NCI-H2107 treated with DMSO at 0.1 percent for 48 hours (cell line): ENCODE measurements around the gene CCNI2.
"Not testable (repeated sequence)": the region's sequence is repeated elsewhere in the genome, so short reads cannot be mapped to it uniquely, and the experiment has no call there.

ENCODE experiments used
- DNase-seq: peaks from one replicate; lab custom pipeline; 2025; ENCODE audit not compliant: unreplicated experiment; lab: John Stamatoyannopoulos, UW

The CCNI2 gene

DNA sequence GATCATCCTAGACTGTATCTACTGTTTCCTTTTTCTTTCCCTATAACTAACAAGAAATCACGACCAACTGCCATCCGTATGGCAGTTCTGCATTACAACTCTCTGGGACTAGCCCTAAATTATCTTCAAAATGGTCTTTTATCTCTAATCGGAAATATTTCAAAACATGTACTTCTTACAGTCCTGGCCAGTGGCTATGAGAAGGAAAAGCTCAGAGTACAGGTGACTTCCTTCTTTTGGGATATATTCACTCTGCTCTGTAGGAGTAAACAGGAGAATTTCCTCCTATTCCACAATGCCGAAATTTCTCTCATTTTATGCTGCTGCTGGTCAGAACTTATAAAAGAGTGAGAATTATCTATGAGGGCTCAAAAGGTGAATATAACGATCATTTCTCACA lies 31.6 kb downstream of the CCNI2 start:
- no peak for DNase-seq

DNA sequence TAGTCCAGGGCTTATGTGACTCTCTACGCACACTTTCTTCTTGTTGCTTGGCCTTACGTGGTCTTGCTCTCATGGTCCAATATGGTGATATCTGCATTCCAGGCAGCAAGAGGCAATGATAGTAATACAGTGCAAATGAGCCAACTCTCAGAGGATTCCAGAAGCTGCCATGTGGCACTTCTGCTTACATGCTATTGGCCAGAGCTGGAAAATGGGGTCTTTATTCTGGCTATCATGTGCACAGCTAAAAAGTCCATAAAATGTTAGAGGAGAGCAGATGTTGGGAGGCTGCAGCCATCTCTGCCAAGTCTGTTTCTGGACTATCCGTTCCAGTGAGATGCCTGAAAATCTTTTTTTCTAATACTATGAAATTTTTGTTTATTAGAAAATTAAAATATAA lies 32.7 kb downstream of the CCNI2 start:
- DNase-seq = no peak

DNA sequence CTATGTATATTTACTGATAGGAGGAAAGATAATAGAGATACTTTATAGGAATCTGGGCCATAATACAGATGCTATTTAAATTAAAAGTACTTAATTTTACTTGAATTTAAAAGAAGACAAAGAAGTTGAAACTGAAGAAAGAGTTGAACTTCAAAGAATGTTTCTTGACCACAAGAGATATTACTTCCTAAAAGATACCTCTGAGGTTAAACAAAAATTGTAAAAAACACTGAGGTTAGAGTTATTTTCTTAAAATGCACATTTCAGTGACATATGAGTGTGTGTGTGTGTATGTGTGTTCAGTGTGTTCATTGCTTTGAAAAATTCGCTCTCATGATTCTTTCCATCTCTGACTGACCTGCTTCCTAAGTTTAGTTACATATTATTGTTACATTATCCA lies 33.4 kb downstream of the CCNI2 start:
- no peak for DNase-seq

DNA sequence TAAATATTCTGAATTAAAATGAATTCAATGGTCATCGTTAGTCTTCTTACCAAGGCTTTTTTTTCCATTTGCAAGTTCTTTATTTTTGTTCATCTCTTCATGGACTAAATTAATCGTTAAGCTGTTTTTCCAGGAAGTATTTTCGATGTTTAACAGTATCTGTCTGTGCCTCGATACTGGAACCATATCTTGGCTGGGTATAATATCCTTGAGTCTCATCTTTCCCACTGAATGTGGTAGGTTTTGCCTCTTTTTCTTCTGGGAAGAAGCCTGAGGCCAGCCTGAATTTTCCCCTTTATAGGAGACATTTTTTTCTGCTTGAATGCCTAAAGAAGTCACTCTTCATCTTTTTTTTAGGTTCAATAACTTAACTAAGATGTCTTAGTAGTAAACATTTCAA lies 33.8 kb downstream of the CCNI2 start:
- DNase-seq = no peak

DNA sequence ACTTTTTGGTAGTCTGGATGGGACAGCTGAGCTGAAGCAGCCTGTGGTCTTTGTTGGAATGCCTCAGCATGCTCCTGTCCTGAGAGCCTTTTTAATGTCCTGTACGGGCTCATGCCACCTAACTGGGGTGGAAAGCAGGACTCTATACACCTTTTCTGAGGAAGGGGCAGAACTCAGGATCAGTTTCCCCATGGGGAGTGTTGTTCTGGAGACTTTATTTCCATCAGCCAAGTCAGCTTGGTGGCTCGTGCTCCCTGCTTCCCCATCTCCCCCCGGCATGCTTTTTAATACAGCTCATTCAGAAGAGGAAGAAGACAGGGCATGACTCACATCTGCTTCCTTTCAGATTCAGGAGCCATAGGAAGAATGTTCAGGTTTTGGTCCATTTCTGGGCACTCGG lies 34.9 kb downstream of the CCNI2 start:
- DNase-seq = no peak

DNA sequence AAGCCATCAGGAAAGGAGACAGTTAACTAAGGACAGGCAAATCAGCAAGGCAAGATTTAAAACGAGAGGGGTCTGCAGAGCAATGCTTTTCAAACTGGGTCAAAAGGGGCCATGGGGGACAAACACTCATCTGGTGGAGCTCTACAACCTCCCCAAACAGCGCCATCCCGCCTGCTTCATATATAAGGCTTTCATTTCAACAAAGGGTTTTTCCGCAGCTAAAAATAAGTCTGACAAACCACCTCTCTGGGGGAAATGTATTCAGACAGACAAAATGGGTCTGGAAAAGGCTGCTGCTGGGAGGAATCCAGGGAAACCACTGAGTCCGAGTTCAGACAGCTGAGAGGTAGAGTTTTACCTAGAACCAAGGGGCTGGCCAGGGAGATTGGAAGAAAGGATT lies 38.1 kb downstream of the CCNI2 start:
- no peak for DNase-seq

DNA sequence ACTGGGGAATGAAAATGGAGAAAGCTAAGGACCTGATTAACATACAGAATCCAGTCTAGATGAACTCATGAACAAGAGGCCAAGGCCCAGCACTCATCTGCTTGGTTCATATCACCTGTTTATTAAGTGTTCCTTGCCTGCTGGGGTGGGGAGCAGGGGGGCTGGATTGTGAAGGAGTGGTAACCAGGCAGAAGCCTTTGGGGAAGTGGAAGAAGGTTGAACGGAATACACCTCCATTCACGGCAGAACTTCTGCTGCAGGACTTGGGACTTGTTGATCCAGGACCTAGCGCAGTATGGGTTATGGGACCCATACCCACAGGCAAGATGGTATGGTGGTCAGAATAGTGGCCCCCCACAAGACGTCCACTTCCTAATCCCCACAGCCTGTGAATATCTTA lies 38.6 kb downstream of the CCNI2 start:
- no peak for DNase-seq

DNA sequence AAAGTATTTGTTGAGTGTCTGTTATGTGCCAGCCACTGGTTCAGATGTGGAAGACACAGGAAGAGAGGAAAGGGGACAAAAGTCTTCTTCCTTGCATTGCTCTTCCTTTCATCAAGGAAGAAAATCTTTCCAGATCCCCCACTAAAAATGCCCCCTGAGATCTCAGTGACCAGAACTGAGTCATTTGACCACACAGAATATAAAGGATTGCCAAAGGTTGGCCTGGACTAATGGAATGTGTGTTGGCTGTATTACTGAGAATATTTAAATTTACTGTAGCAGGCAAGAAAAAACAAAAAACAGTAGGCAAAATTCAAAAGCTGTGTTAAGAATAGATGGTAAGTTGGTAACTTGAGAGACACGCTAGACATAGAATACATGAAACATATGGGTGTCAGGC lies 39.9 kb downstream of the CCNI2 start:
- no peak for DNase-seq

DNA sequence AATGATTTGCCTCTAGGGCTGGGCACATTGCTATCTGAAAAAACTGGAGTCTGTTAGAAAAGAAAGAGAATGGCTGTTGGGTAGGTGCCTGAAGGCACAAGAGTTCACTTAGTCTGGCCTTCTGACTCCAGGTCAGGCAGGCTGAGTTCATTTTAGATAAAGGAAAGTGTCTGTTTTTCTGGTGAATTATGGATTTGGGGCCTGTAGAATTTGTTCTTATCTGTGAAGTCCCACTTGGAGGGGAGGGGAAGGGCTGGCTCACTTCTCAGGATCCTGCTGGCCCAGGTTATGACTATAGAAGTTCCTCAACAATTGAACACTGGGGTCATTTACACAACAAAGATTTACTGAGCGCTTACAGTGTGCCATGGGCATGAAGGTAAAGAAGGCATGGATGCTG lies 41.3 kb downstream of the CCNI2 start:
- no peak for DNase-seq

DNA sequence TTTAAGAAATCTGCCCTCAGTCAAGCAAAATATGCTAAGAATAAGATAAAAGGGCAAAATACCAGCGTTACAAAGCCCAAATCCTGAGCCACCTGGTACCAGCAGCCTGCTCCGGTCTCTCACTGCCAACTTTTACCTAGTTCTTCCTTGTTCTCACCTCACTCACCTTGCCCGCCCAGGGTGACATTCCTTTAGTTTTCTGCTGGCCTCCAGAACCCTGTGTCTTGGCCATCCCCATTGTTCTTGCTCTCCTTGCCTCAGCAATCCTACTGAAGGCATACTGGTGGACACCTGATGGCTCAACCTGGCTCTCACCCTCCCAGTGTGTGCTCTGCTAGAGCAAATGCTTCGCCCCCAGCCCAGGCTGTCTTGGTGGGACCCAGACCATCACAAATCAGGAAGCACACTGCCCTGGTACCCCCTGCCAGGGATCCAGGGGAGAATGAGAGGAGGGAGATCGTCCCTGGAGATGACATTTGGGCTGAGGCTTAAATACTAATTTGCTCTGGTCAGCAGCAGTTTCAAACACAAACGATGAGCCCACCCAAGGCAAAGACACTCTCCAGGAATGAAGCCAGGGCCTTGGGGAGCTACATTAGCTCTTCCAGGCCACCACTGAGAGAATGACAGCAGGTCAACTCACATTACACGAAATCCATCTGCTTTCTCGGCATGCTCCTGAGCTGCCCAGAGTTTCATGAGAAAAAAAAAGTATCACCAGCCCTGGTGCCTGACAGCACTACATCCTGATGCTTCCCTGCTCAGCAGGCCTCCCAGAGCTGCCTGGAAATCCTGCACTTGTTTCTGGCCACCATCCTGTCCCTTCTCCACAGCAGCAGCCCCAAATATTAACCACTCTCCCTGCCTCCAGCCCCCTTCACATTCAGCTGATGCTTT lies 42.0 kb downstream of the CCNI2 start:
- DNase-seq = no peak

DNA sequence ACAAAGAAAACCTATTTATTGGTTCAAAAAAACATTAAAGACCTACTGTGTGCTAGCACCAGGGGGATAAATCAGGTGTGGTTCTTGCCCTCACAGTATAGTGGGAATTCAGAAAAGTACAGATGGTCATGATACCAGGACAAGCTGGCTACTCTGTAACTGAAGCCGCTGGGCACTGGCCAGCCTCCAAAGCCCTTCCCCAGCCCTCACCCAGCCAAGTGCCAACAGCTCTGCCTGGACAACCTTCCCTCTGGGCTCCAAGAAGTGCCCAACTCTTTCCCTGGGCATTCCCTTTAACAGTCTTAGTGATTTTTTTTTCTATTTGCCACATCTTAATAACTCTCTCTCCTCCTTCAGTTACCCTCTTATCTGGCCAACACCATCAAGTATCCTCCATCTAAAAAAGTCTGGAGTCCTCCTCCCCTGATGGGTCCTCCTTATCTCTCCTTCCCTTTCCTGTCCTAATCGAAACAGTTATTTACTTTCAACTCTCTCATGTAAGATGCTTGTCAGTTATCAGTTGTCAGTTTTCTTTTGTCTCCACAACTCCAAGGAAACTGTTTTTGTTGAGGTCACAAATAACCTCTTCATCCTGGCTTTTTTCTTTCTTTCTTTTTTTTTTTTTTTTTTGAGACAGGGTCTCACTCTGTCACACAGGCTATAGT lies 43.1 kb downstream of the CCNI2 start:
- no peak for DNase-seq

DNA sequence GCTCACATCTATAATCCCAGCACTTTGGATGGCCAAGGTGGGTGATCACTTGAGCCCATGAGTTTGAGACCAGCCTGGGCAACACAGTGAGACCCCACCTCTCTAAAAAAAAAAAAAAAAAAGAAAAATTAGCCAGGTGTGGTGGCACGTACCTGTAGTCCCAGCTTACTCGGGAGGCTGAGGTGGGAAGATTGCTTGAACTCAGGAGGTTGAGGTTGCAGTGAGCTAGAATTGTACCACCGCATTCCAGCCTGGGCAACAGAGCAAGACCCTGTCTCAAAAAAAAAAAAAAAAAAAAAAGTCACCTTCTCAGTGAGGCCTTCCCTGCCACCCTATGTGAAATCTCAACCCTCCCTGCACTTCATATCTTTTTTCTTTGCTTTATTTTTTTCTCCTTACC lies 43.8 kb downstream of the CCNI2 start:
- no peak for DNase-seq

DNA sequence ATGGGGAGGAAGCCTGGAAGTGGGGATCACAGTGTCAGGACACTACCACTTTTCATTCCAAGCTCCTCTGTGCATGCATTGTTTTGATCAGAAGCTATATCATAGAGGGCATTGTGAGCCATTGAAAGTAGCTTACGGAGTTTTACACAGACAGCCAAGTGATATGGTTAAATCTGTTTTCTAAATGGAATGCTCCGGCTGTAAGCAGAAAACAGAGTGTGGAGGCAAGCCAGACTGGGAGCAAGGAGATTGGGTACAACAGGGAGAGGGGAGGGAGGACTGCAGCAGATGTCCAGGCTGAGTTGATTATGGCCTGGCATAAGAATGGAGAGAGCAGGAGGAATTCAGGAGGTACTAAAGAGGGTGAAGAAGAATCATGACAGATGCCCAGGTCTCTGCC lies 50.4 kb downstream of the CCNI2 start:
- no peak for DNase-seq

DNA sequence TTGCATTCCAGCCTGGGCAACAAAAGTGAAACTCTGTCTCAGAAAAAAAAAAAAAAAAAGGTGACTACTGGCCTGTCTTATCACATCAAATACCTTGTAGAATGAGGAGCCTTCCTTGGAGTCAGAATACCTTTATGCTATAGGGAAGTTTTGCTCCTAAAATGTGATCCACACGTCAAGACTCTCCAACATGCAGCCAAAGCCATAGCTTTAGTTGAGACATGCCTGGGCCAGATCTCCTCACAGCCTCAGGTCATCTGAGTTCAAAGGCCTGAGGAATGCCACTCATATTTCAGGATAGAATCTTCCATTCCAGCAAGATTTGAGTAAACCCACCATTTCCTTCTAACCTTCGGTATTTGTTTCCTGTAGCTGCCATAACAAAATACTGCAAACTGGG lies 52.2 kb downstream of the CCNI2 start:
- no peak for DNase-seq

DNA sequence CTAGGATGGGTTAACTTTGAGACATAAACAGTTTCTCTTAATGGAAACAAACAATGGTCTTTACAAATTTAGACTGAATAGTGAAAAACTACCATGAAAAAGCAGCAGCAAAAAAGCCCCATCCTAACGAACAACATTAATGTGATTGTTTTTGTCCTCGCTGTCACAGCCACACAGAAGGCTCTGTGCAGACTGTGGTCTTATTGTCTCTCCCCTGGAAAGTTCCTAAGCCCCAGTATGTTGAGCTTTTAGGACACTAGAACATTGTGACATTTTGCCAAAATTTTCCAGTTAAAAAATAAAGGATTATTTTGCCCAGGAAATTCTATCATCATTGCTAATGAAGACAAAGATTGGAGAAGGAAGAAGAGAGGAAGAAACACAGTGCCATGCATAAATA lies 53.3 kb downstream of the CCNI2 start:
- DNase-seq = no peak

DNA sequence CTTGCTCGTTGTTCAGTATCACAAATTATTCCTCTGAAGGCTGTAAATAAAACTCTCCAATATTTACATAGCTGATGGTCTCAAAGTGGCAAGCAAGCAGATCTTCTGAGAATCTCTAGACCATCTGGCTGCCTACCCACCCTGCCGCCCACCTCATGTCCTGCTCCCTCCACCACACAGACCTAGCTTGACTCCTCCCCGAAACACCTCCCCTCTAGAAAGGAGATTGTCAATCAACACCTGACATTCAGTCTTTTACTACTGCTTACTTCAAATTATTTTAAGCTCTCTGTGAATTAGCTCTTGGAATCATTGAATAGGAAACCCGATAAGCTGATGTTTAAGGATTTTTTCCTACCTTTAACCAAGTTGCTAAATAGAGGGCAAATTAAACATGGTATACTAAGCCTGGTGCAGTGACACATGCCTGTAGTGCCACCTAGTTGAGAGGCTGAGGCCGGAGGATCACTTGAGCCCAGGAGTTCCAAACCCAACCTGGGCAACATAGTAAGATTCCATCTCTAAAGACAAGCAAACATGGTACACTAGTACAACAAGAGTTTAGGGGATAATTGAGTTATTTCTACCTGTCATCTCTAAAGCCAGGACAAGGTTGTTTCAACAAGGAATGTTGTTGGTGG lies 54.9 kb downstream of the CCNI2 start:
- DNase-seq = no peak

DNA sequence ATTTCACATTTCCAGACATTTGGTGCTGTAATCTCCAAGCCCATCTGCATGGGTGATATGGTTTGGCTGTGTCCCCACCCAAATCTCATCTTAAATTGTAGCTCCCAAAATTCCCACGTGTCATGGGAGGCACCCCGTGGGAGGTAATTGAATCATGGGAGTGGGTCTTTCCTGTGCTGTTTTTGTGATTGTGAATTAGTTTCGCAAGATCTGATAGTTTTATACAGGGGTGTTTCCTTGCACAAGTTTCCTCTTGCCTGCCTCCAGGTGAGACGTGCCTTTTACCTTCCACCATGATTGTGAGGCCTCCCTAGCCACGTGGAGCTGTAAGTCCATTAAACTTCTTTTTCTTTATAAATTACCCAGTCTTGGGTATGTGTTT lies 55.5 kb downstream of the CCNI2 start:
- not testable (repeated sequence) for DNase-seq
